HepG2 (cell line): ENCODE measurements around the gene MIEF2. TPM values are rescaled to one million over a fixed set of nuclear protein-coding genes. Genes with fewer than 3 reads are reported as not detected.

ENCODE experiments used
- ATAC-seq: fragments of 200-7000 bp; cut with Tn5 transposase; 3 replicates; pipeline ENCODE4 v1.9.1; 2020; ENCODE audit warnings: mild to moderate bottlenecking, moderate library complexity
- BruUV-seq: library from RNA; stranded (reverse); fragments of 400-500 nt; replicated peaks from 2 replicates; lab custom pipeline; 2021; lab: Mats Ljungman, UMichigan
- CTCF ChIA-PET: fragments of 300-600 bp; formaldehyde crosslinking; extraction: SDS; loops from one replicate; lab custom pipeline; 2021; ENCODE audit warnings: low total read pairs, inconsistent platforms, low intra/inter-chr PET ratio; lab: Yijun Ruan, JAX
- POLR2A ChIA-PET: fragments of 350-600 bp; sonication (Branson Sonifier 250); formaldehyde crosslinking; loops from one replicate; lab custom pipeline; 2020; ENCODE audit warnings: antibody characterized with exemption, inconsistent platforms; lab: Yijun Ruan, JAX
- DNase-seq: peaks from one replicate; pipeline ENCODE4 v3.0.0-alpha.2; 2015; ENCODE audit warnings: low spot score
- FAIRE-seq: peaks from 3 replicates; lab custom pipeline; 2011; peaks lifted over from hg19 to GRCh38; lab: Jason Lieb, UNC
- H2AFZ ChIP-seq: one replicate; pipeline ENCODE4 v1.6.1; 2011; ENCODE audit warnings: low read length, inconsistent platforms
- H3K27ac ChIP-seq: fragments of 300-600 bp; 3 replicates; pipeline ENCODE4 v1.8.0; 2011; ENCODE audit warnings: mixed run types, mild to moderate bottlenecking, mixed read lengths, low read length, inconsistent platforms; ENCODE audit not compliant: insufficient read depth; ENCODE audit errors: extremely low read length
- H3K27me3 ChIP-seq, 2 experiments: fragments of 200-600 bp in 1 of 2; 2 replicates in 1 of 2; 3 replicates in 1 of 2; pipeline versions ENCODE4 v1.6.0 to v1.8.0; 2011; ENCODE audit warnings: low read length in 2 of 2, mild to moderate bottlenecking in 2 of 2, moderate library complexity in 2 of 2, inconsistent platforms in 1 of 2; ENCODE audit not compliant: insufficient read depth in 2 of 2, control insufficient read depth in 1 of 2
- H3K36me3 ChIP-seq, 2 experiments: fragments of 200-600 bp in 1 of 2; replicated peaks in 1 of 2; 2 replicates in 1 of 2; 3 replicates in 1 of 2; pipeline versions ENCODE4 v1.5.1 to v1.8.0; 2011; ENCODE audit warnings: low read length in 2 of 2, inconsistent platforms in 1 of 2; ENCODE audit not compliant: insufficient read depth in 2 of 2, control insufficient read depth in 1 of 2
- H3K4me1 ChIP-seq: 2 replicates; pipeline ENCODE4 v1.5.1; 2012; ENCODE audit warnings: low read length, inconsistent platforms; ENCODE audit not compliant: insufficient read depth
- H3K4me2 ChIP-seq: 2 replicates; pipeline ENCODE4 v1.6.0; 2011; ENCODE audit warnings: low read depth, low read length, inconsistent platforms
- H3K4me3 ChIP-seq, 3 experiments: fragments of 200-600 bp in 1 of 3; sonication (generic), shearing (Covaris generic) in 1 of 3; replicated peaks in 1 of 3; 2 replicates each; pipeline ENCODE4 v1.5.1; 2011 to 2016; ENCODE audit warnings: low read length in 3 of 3, inconsistent platforms in 2 of 3, low read depth in 2 of 3, mild to moderate bottlenecking in 2 of 3, control low read depth in 1 of 3, mixed read lengths in 1 of 3; ENCODE audit not compliant: insufficient read depth in 1 of 3
- H3K79me2 ChIP-seq: one replicate; pipeline ENCODE4 v1.6.1; 2011; ENCODE audit warnings: low read length, inconsistent platforms; ENCODE audit not compliant: insufficient read depth
- H3K9ac ChIP-seq: 2 replicates; pipeline ENCODE4 v1.6.0; 2011; ENCODE audit warnings: mild to moderate bottlenecking, low read depth, low read length, inconsistent platforms; ENCODE audit not compliant: insufficient read depth
- H3K9me3 ChIP-seq: 2 replicates; pipeline ENCODE4 v1.5.1; 2012; ENCODE audit warnings: mild to moderate bottlenecking, low read length
- H4K20me1 ChIP-seq: 2 replicates; pipeline ENCODE4 v1.6.0; 2011; ENCODE audit warnings: inconsistent platforms, mild to moderate bottlenecking, low read length, moderate library complexity; ENCODE audit not compliant: insufficient read depth
- MED13 ChIP-seq: sonication (generic); formaldehyde crosslinking; IDR thresholded peaks from 2 replicates; pipeline ENCODE4 v1.5.0; 2020; ENCODE audit warnings: missing genetic modification reagents
- RAD51 ChIP-seq: fragments of 450-650 bp; IDR thresholded peaks from 2 replicates; pipeline ENCODE4 v1.6.1; 2016; ENCODE audit warnings: borderline replicate concordance
- RFX1 ChIP-seq: fragments of 450-650 bp; IDR thresholded peaks from 2 replicates; pipeline ENCODE4 v1.6.1; 2017
- SRSF1 ChIP-seq: fragments of 200-400 bp; formaldehyde crosslinking; optimal IDR thresholded peaks from 2 replicates; pipeline ENCODE3; 2017; ENCODE audit warnings: mild to moderate bottlenecking, low read depth, low read length, moderate library complexity
- TAF1 ChIP-seq: sonication (generic); formaldehyde crosslinking; IDR thresholded peaks from 2 replicates; pipeline ENCODE4 v1.4.0; 2020; ENCODE audit warnings: missing genetic modification reagents
- UBTF ChIP-seq: sonication (generic); formaldehyde crosslinking; IDR thresholded peaks from 2 replicates; pipeline ENCODE4 v1.4.0; 2020; ENCODE audit warnings: mild to moderate bottlenecking, missing genetic modification reagents
- ZBTB33 ChIP-seq: sonication (generic); formaldehyde crosslinking; IDR thresholded peaks from 2 replicates; pipeline ENCODE4 v1.4.0; 2020; ENCODE audit warnings: missing genetic modification reagents
- ZFP41 ChIP-seq: sonication (generic); formaldehyde crosslinking; IDR thresholded peaks from 2 replicates; pipeline ENCODE4 v1.4.0; 2020; ENCODE audit warnings: mild to moderate bottlenecking, missing genetic modification reagents, borderline replicate concordance
- ZNF775 ChIP-seq: sonication (generic); formaldehyde crosslinking; IDR thresholded peaks from 2 replicates; pipeline ENCODE4 v1.4.0; 2020; ENCODE audit warnings: missing genetic modification reagents, mild to moderate bottlenecking, moderate library complexity, borderline replicate concordance
- ZSCAN21 ChIP-seq: sonication (generic); formaldehyde crosslinking; IDR thresholded peaks from 2 replicates; pipeline ENCODE4 v1.8.0; 2022; ENCODE audit warnings: mild to moderate bottlenecking, missing genetic modification reagents, moderate library complexity, borderline replicate concordance
- WGBS: methylation state at CpG from one replicate; pipeline ENCODE4 v1.1.6; 2017; ENCODE audit warnings: low lambda C conversion rate; 5-methylcytosine and 5-hydroxymethylcytosine counted together
- in situ Hi-C: cut with HindIII; loops from 2 replicates; pipeline ENCODE4 v1.10.0; 2017; ENCODE audit warnings: low pct_unique_long_range_greater_than_20kb; ENCODE audit not compliant: extremely low pct_ligation_motif_present
- intact Hi-C: fragments of 100-400 bp; cut with micrococcal nuclease; formaldehyde crosslinking; loops from one replicate; pipeline ENCODE4 v1.10.0; 2022; ENCODE audit not compliant: unreplicated experiment
- polyA plus RNA-seq, 8 experiments: library from polyadenylated mRNA; depleted of rRNA in 3 of 8; stranded (reverse) in 7 of 8; unstranded in 1 of 8; fragments of >200 nt; fragmentation: Illumina TruSeq in 4 of 8; extraction: Trizol in 4 of 8; gene quantifications; 2 replicates each; pipeline versions ENCODE4 v1.2.1 to v1.2.3, GENCODE V29; 2011 to 2016; ENCODE audit warnings: low read depth in 4 of 8, missing spikeins in 1 of 8, mixed read lengths in 1 of 8; ENCODE audit not compliant: insufficient read depth in 1 of 8
- total RNA-seq, 5 experiments: library from RNA; depleted of rRNA; stranded (reverse); fragments of >200 nt; fragmentation: Illumina TruSeq; extraction: Trizol; gene quantifications; 2 replicates each; pipeline ENCODE4 v1.2.3, GENCODE V29; 2016; ENCODE audit warnings: low read depth in 1 of 5

Gene MIEF2
- total and polyA plus RNA-seq, 2 of the 13 experiments (the other 11 are each of a cell fraction or from before 2014, with no cell fraction given), result 6.0 to 8.0 TPM

DNA sequence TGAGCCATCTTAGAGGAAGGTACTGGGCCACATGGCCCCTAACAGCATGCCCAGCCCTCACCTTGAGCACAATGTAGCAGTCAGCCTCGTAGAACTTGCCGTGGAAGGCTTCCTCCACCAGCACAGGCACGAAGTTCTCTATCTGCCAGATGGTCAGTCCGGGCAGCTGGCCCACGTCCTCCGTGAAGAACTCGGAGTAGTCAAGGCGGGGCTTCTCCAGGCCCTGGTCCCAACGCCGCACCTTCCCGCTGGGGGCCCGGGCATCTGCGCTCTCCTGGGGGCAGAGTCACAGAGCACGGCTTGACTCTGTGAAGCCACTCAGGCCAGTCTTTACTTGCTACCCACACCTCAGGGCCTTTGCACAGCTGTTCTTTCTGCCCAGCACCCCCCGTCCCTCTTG, 9.3 kb upstream of the MIEF2 start:
- H3K36me3 ChIP-seq, result peaks cover 41 to 84% of the 10 kb centered on the region in 2 experiments
- no peaks in the 10 kb centered on the region for H4K20me1 ChIP-seq
- H3K9me3 ChIP-seq, result no peaks in the 10 kb centered on the region
- H3K9ac ChIP-seq, result no peak overlapping the region
- ATAC-seq, result no peak
- ChIA-PET POLR2A (no interaction called here), CTCF (no interaction called here)
- no peak for DNase-seq
- intact Hi-C loops (no loop called here), in situ Hi-C loops (no loop called here)
- peaks cover 1% of the 10 kb centered on the region for H3K4me1 ChIP-seq
- H3K27ac ChIP-seq, result no peak overlapping the region
- no TSS peak for BruUV-seq
- H3K4me3 ChIP-seq, result no peak overlapping the region
- no peak overlapping the region for H3K4me2 ChIP-seq
- H2AFZ ChIP-seq, result no peak overlapping the region
- peaks cover 3% of the 10 kb centered on the region for H3K79me2 ChIP-seq
- 96% methylated on average over 12 of the region's 15 CpGs for WGBS
- TF ChIP-seq ZSCAN21, result no peak
- no peak for TF ChIP-seq UBTF
- no peak for TF ChIP-seq ZNF775
- TF ChIP-seq SRSF1, result no peak
- TF ChIP-seq TAF1 (CRISPR knock-in tag), result no peak
- TF ChIP-seq RAD51, result no peak
- no peak for TF ChIP-seq ZFP41 (CRISPR knock-in tag)
- TF ChIP-seq MED13 (CRISPR knock-in tag), result no peak
- no peak for TF ChIP-seq ZBTB33
- TF ChIP-seq RFX1, result no peak
- TF ChIP-seq, all 625 proteins: peak for 0
- no peaks in the 10 kb centered on the region for H3K27me3 ChIP-seq
- FAIRE-seq, result no peak
